ENCODE results near the gene DPYSL5. TPM values are rescaled to one million over a fixed set of nuclear protein-coding genes. Genes with fewer than 3 reads are reported as not detected.

The DPYSL5 gene
- total and polyA plus RNA-seq, 2 donors (not counting 3 experiments of a cell fraction or from before 2014, with no cell fraction given), result not detected

GRCh38 chr2:26892922-26893524 is 45.1 kb downstream of the DPYSL5 start:
- no peaks in the 10 kb centered on the region for H3K9me1 ChIP-seq (replicated peaks; ENCODE audit: control insufficient read depth, extremely low read depth, insufficient read depth, low read length)
- TF ChIP-seq EZH2 (IDR thresholded peaks at IDR 0.05; ENCODE audit: borderline replicate concordance, low read depth, low read length, severe bottlenecking) (no peak), POLR2A (IDR thresholded peaks at IDR 0.05; ENCODE audit: low read depth, low read length) (no peak), MYC (IDR thresholded peaks at IDR 0.05; ENCODE audit: low read depth, low read length) (no peak), POLR2AphosphoS5 (IDR thresholded peaks at IDR 0.05; ENCODE audit: insufficient read depth, low read depth, low read length) (no peak), JUN (IDR thresholded peaks at IDR 0.05; ENCODE audit: borderline replicate concordance, insufficient read depth, insufficient read length, low read depth) (no peak), GATA2 (IDR thresholded peaks at IDR 0.05; ENCODE audit: insufficient read depth, insufficient read length, low read depth, low read length) (no peak), FOS (IDR thresholded peaks at IDR 0.05; ENCODE audit: borderline replicate concordance, insufficient read depth, low read length) (no peak), MAX (IDR thresholded peaks at IDR 0.05; ENCODE audit: insufficient read depth, insufficient read length) (no peak)
- TF ChIP-seq, protein P1, sequence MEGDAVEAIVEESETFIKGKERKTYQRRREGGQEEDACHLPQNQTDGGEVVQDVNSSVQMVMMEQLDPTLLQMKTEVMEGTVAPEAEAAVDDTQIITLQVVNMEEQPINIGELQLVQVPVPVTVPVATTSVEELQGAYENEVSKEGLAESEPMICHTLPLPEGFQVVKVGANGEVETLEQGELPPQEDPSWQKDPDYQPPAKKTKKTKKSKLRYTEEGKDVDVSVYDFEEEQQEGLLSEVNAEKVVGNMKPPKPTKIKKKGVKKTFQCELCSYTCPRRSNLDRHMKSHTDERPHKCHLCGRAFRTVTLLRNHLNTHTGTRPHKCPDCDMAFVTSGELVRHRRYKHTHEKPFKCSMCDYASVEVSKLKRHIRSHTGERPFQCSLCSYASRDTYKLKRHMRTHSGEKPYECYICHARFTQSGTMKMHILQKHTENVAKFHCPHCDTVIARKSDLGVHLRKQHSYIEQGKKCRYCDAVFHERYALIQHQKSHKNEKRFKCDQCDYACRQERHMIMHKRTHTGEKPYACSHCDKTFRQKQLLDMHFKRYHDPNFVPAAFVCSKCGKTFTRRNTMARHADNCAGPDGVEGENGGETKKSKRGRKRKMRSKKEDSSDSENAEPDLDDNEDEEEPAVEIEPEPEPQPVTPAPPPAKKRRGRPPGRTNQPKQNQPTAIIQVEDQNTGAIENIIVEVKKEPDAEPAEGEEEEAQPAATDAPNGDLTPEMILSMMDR (IDR thresholded peaks at IDR 0.05; ENCODE audit: extremely low read depth in 1 of 2, insufficient read depth in 1 of 2, low read depth in 1 of 2, low read length in 2 of 2), result no peak
- CTCF ChIA-PET, result no interaction called here
- no peak overlapping the region for H3K4me3 ChIP-seq (replicated peaks in 1 of 3; ENCODE audit: insufficient read depth in 1 of 3, low read depth in 1 of 3, low read length in 3 of 3)
- no peak overlapping the region for H3K27ac ChIP-seq (ENCODE audit: insufficient read depth, low read depth, low read length)
- FAIRE-seq (no peak), DNase-seq (ENCODE audit: low read depth, low spot score) (no peak)
- no peak overlapping the region for H2AFZ ChIP-seq (ENCODE audit: low read depth, low read length)
- BruUV-seq (replicated peaks), result no TSS peak
- POLR2A ChIA-PET, result no interaction called here
- no peaks in the 10 kb centered on the region for H3K9me3 ChIP-seq (replicated peaks; ENCODE audit: control insufficient read depth, insufficient read depth, low read length)
- no peaks in the 10 kb centered on the region for H3K36me3 ChIP-seq (ENCODE audit: control insufficient read depth in 2 of 2, extremely low read depth in 1 of 2, insufficient read depth in 2 of 2, low read length in 2 of 2)
- H3K4me1 ChIP-seq (ENCODE audit: control insufficient read depth, extremely low read depth, insufficient read depth, low read length), result no peaks in the 10 kb centered on the region
- H3K9ac ChIP-seq (replicated peaks; ENCODE audit: extremely low read depth, insufficient read depth, low read length), result no peak overlapping the region
- peaks cover 3 to 13% of the 10 kb centered on the region in 2 experiments for H3K27me3 ChIP-seq (ENCODE audit: control insufficient read depth in 2 of 2, insufficient read depth in 2 of 2, low read length in 2 of 2)
- dilution Hi-C loops (cut with MboI; ENCODE audit: extremely low pct_ligation_motif_present, low sequenced_read_pairs), result no loop called here
- H3K79me2 ChIP-seq (ENCODE audit: control insufficient read depth, insufficient read depth, low read length), result no peaks in the 10 kb centered on the region
- H3K4me2 ChIP-seq (ENCODE audit: insufficient read depth, low read length), result no peak overlapping the region
- intact Hi-C loops (cut with micrococcal nuclease), result no loop called here
- H4K20me1 ChIP-seq (replicated peaks; ENCODE audit: control insufficient read depth, extremely low read depth, insufficient read depth, low read length), result no peaks in the 10 kb centered on the region
